Mesenchymal stem cell (in vitro differentiated cells and primary cell): Measurements from ENCODE around the gene YAP1.

ENCODE experiments used
- DNase-seq: peaks from one replicate; pipeline ENCODE4 v3.0.0-alpha.2; 2013
- H2AFZ ChIP-seq: one replicate; pipeline ENCODE4 v1.6.1; 2013; ENCODE audit warnings: low read depth, mild to moderate bottlenecking, control low read depth, inconsistent platforms, low read length, moderate library complexity
- H2AK5ac ChIP-seq: 2 replicates; pipeline ENCODE4 v1.6.1; 2013; ENCODE audit warnings: low read length, moderate library complexity, mild to moderate bottlenecking, inconsistent platforms; ENCODE audit not compliant: severe bottlenecking
- H2BK120ac ChIP-seq: one replicate; pipeline ENCODE4 v1.6.1; 2013; ENCODE audit warnings: low read depth, mild to moderate bottlenecking, inconsistent platforms, low read length, moderate library complexity
- H2BK12ac ChIP-seq, 2 experiments: one replicate each; pipeline ENCODE4 v1.6.1; 2013; ENCODE audit warnings: inconsistent platforms in 2 of 2, low read length in 2 of 2, mild to moderate bottlenecking in 2 of 2, moderate library complexity in 2 of 2, control low read depth in 1 of 2
- H2BK15ac ChIP-seq: one replicate; pipeline ENCODE4 v1.6.1; 2013; ENCODE audit warnings: mild to moderate bottlenecking, low read depth, inconsistent platforms; ENCODE audit not compliant: poor library complexity, severe bottlenecking
- H2BK5ac ChIP-seq: 2 replicates; pipeline ENCODE4 v1.6.1; 2013; ENCODE audit warnings: low read depth, mild to moderate bottlenecking, low read length, control low read depth, inconsistent platforms; ENCODE audit not compliant: poor library complexity, severe bottlenecking
- H3K14ac ChIP-seq, 2 experiments: one replicate each; pipeline ENCODE4 v1.6.1; 2013; ENCODE audit warnings: inconsistent platforms in 2 of 2, low read length in 2 of 2, control low read depth in 1 of 2, mild to moderate bottlenecking in 1 of 2, moderate library complexity in 1 of 2
- H3K18ac ChIP-seq, 2 experiments: one replicate each; pipeline ENCODE4 v1.6.1; 2013; ENCODE audit warnings: inconsistent platforms in 2 of 2, low read length in 2 of 2, control low read depth in 1 of 2, low read depth in 1 of 2, mild to moderate bottlenecking in 1 of 2
- H3K23ac ChIP-seq, 2 experiments: one replicate each; pipeline ENCODE4 v1.6.1; 2013; ENCODE audit warnings: inconsistent platforms in 2 of 2, low read length in 2 of 2, mild to moderate bottlenecking in 2 of 2, moderate library complexity in 2 of 2, control low read depth in 1 of 2
- H3K27ac ChIP-seq: 2 replicates; pipeline ENCODE4 v1.5.1; 2013; ENCODE audit warnings: mild to moderate bottlenecking, moderate library complexity, low read length, control low read depth, inconsistent platforms; ENCODE audit not compliant: poor library complexity, severe bottlenecking
- H3K27me3 ChIP-seq, 2 experiments: 2 replicates each; pipeline versions ENCODE4 v1.6.1 to v1.7.0; 2013; ENCODE audit warnings: low read length in 2 of 2, mild to moderate bottlenecking in 2 of 2, moderate library complexity in 2 of 2, control low read depth in 1 of 2, inconsistent platforms in 1 of 2; ENCODE audit not compliant: control insufficient read depth in 1 of 2, insufficient read depth in 1 of 2
- H3K36me3 ChIP-seq, 2 experiments: 2 replicates each; pipeline versions ENCODE4 v1.6.1 to v1.7.0; 2013; ENCODE audit warnings: low read length in 2 of 2, control low read depth in 1 of 2, inconsistent platforms in 1 of 2, low read depth in 1 of 2, mild to moderate bottlenecking in 1 of 2; ENCODE audit not compliant: insufficient read depth in 2 of 2, control insufficient read depth in 1 of 2
- H3K4ac ChIP-seq, 2 experiments: one replicate each; pipeline ENCODE4 v1.6.1; 2013; ENCODE audit warnings: inconsistent platforms in 2 of 2, low read length in 2 of 2, mild to moderate bottlenecking in 2 of 2, moderate library complexity in 2 of 2, control low read depth in 1 of 2, low read depth in 1 of 2
- H3K4me1 ChIP-seq: 2 replicates; pipeline ENCODE4 v1.6.1; 2013; ENCODE audit warnings: low read depth, low read length, control low read depth; ENCODE audit not compliant: control insufficient read depth, insufficient read depth
- H3K4me2 ChIP-seq: 2 replicates; pipeline ENCODE4 v1.6.1; 2013; ENCODE audit warnings: low read length, mild to moderate bottlenecking, inconsistent platforms; ENCODE audit not compliant: poor library complexity, severe bottlenecking
- H3K4me3 ChIP-seq, 2 experiments: 2 replicates each; pipeline versions ENCODE4 v1.5.1 to v1.7.0; 2013; ENCODE audit warnings: low read length in 2 of 2, mild to moderate bottlenecking in 2 of 2, control low read depth in 1 of 2, low read depth in 1 of 2; ENCODE audit not compliant: insufficient read depth in 1 of 2
- H3K79me1 ChIP-seq: replicated peaks from 2 replicates; pipeline ENCODE4 v1.6.1; 2013; ENCODE audit warnings: mild to moderate bottlenecking, control low read depth, low read length, inconsistent platforms; ENCODE audit not compliant: poor library complexity, severe bottlenecking
- H3K9ac ChIP-seq: 2 replicates; pipeline ENCODE4 v1.7.0; 2013; ENCODE audit warnings: mild to moderate bottlenecking, low read length, moderate library complexity
- H3K9me3 ChIP-seq: 2 replicates; pipeline ENCODE4 v1.7.0; 2013; ENCODE audit warnings: mild to moderate bottlenecking, low read length; ENCODE audit not compliant: control insufficient read depth
- H4K8ac ChIP-seq: one replicate; pipeline ENCODE4 v1.6.1; 2013; ENCODE audit warnings: inconsistent platforms, mild to moderate bottlenecking, low read length, moderate library complexity
- H4K91ac ChIP-seq: one replicate; pipeline ENCODE4 v1.6.1; 2013; ENCODE audit warnings: mild to moderate bottlenecking, low read length, inconsistent platforms
- WGBS: methylation state at CpG from one replicate; pipeline ENCODE4 v1.1.7; 2013; ENCODE audit warnings: mixed read lengths; 5-methylcytosine and 5-hydroxymethylcytosine counted together

The YAP1 gene

DNA sequence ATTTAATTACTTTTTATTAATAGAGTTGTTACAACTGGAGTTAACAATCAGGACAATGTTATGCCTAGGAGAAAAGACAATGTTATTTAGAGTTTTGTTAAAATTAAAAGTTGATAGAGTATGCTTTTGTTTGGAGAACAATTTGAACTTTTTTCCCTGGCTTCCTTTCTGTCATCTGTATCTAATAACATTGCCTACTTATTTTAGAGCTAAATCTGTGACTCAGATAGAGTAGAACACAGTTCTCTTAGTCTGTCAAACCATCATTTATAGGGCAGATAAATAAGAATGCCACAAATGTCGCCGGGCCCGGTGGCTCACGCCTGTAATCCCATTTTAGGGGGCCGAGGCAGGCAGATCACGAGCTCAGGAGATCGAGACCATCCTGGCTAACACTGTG lies 28.9 kb upstream of the YAP1 start:
- H3K18ac ChIP-seq = no peak overlapping the region
- DNase-seq = no peak
- no peaks in the 10 kb centered on the region for H3K79me1 ChIP-seq
- 96% methylated on average over 6 of the region's 7 CpGs for WGBS
- no peak overlapping the region for H2AK5ac ChIP-seq
- H3K27ac ChIP-seq = no peak overlapping the region
- no peaks in the 10 kb centered on the region for H3K27me3 ChIP-seq
- no peak overlapping the region for H3K9ac ChIP-seq
- H3K4ac ChIP-seq = no peak overlapping the region
- no peaks in the 10 kb centered on the region for H3K36me3 ChIP-seq
- no peak overlapping the region for H2BK5ac ChIP-seq
- H3K4me3 ChIP-seq = no peak overlapping the region
- H2BK120ac ChIP-seq = no peak overlapping the region
- no peak overlapping the region for H4K91ac ChIP-seq
- no peak overlapping the region for H2BK12ac ChIP-seq
- no peaks in the 10 kb centered on the region for H3K9me3 ChIP-seq
- H3K23ac ChIP-seq = no peak overlapping the region
- no peak overlapping the region for H3K14ac ChIP-seq
- no peak overlapping the region for H2AFZ ChIP-seq
- no peak overlapping the region for H3K4me2 ChIP-seq
- peaks cover 3% of the 10 kb centered on the region for H3K4me1 ChIP-seq
- H2BK15ac ChIP-seq = no peak overlapping the region
- H4K8ac ChIP-seq = no peak overlapping the region

- peaks cover 3% of the 10 kb centered on the region for H3K4me1 ChIP-seq
- no peak overlapping the region for H3K4me3 ChIP-seq
- H2BK12ac ChIP-seq = no peak overlapping the region
- peak overlapping the region in 1 of 2 experiments; percentile 49 for H3K4ac ChIP-seq
- no peak overlapping the region for H3K9ac ChIP-seq
- no peaks in the 10 kb centered on the region for H3K9me3 ChIP-seq
- no peak overlapping the region for H2BK15ac ChIP-seq
- H3K14ac ChIP-seq = no peak overlapping the region
- H3K27me3 ChIP-seq = no peaks in the 10 kb centered on the region
- H3K23ac ChIP-seq = no peak overlapping the region
- DNase-seq = peak; percentile 42
- no peaks in the 10 kb centered on the region for H3K79me1 ChIP-seq
- H2AFZ ChIP-seq = no peak overlapping the region
- H3K27ac ChIP-seq = no peak overlapping the region
- H3K4me2 ChIP-seq = no peak overlapping the region
- no peak overlapping the region for H2BK120ac ChIP-seq
- H4K8ac ChIP-seq = no peak overlapping the region
- H2BK5ac ChIP-seq = no peak overlapping the region
- no peak overlapping the region for H2AK5ac ChIP-seq
- WGBS = 86% methylated on average over 4 of the region's 7 CpGs
- H3K18ac ChIP-seq = no peak overlapping the region
- H3K36me3 ChIP-seq = no peaks in the 10 kb centered on the region
- no peak overlapping the region for H4K91ac ChIP-seq
Measured at GRCh38 chr11:102085864-102086551, 24.2 kb upstream of the YAP1 start.

DNA sequence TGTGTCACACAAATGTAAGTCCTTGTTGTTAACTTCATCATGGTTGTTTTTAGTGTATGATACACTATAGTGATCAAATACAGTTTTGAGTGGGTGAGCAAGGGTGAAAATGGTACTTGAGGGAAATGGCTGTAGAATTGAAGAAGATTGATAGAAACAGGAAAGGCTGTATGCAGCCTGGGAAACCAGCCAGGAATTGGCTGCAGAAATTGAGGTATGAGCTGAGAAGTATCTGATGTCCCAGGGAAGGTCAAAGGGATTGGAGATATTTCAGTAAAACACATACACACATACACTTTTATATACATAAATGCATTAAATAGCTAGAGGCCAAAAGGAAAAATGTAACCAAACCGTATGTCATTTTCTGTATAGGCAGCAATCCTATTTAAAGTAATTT lies 13.1 kb upstream of the YAP1 start:
- Histone ChIP-seq H4K8ac (no peak overlapping the region), H2AK5ac (no peak overlapping the region), H3K4me3 (no peak overlapping the region), H3K23ac (no peak overlapping the region), H3K9ac (no peak overlapping the region), H3K4me2 (no peak overlapping the region), H3K4ac (no peak overlapping the region), H2BK5ac (no peak overlapping the region), H3K14ac (no peak overlapping the region), H3K36me3 (no peaks in the 10 kb centered on the region), H3K79me1 (no peaks in the 10 kb centered on the region), H2BK15ac (no peak overlapping the region), H2BK12ac (no peak overlapping the region), H3K9me3 (no peaks in the 10 kb centered on the region), H3K18ac (no peak overlapping the region), H3K27ac (no peak overlapping the region), H4K91ac (no peak overlapping the region), H3K27me3 (no peaks in the 10 kb centered on the region), H3K4me1 (no peaks in the 10 kb centered on the region), H2AFZ (no peak overlapping the region), H2BK120ac (no peak overlapping the region)
- WGBS = no CpG with 5 or more reads among the region's 1 CpG
- DNase-seq = no peak

GRCh38 chr11:102099755-102100154 lies 10.5 kb upstream of the YAP1 start:
- no peak overlapping the region for H2BK5ac ChIP-seq

More at GRCh38 chr11:102099755-102100154, 10.5 kb upstream of the YAP1 start:
- Histone ChIP-seq H2BK12ac (no peak overlapping the region), H3K27me3 (no peaks in the 10 kb centered on the region), H3K79me1 (no peaks in the 10 kb centered on the region), H3K14ac (no peak overlapping the region), H3K4me1 (no peaks in the 10 kb centered on the region), H2BK120ac (no peak overlapping the region), H3K9ac (no peak overlapping the region), H3K18ac (no peak overlapping the region), H4K91ac (no peak overlapping the region), H3K4me2 (no peak overlapping the region), H3K9me3 (no peaks in the 10 kb centered on the region), H2BK15ac (no peak overlapping the region), H3K4me3 (no peak overlapping the region), H3K4ac (no peak overlapping the region), H2AFZ (no peak overlapping the region), H4K8ac (no peak overlapping the region), H2AK5ac (no peak overlapping the region), H3K23ac (no peak overlapping the region), H3K36me3 (no peaks in the 10 kb centered on the region), H3K27ac (no peak overlapping the region)
- WGBS = 96% methylated on average over 2 of the region's 2 CpGs
- DNase-seq = no peak
